GM04504 (cell line): Measurements from ENCODE around the gene OR1F1.

Experiments used
- DNase-seq: peaks from one replicate; pipeline ENCODE4 v3.0.0-alpha.2; 2012; ENCODE audit warnings: low read depth

The OR1F1 gene

GRCh38 chr16:3249020-3249419 lies 61.0 kb downstream of the OR1F1 start:
- no peak for DNase-seq

GRCh38 chr16:3249451-3249850 lies 61.4 kb downstream of the OR1F1 start:
- no peak for DNase-seq

- DNase-seq, result no peak
Observed at GRCh38 chr16:3252967-3253366, 65.0 kb downstream of the OR1F1 start.

GRCh38 chr16:3254309-3254708 lies 66.3 kb downstream of the OR1F1 start:
- no peak for DNase-seq
